Neuronal stem cell (in vitro differentiated cells): ENCODE data around the gene NOTO.

Source experiments
- DNase-seq: peaks from one replicate; pipeline ENCODE4 v3.0.0-alpha.2; 2013; ENCODE audit warnings: low spot score
- H2AFZ ChIP-seq: one replicate; pipeline ENCODE4 v1.6.1; 2013; ENCODE audit warnings: mild to moderate bottlenecking, low read length, inconsistent platforms
- H2AK5ac ChIP-seq: 2 replicates; pipeline ENCODE4 v1.6.1; 2013; ENCODE audit warnings: low read depth, mild to moderate bottlenecking, inconsistent platforms, low read length, moderate library complexity, mixed read lengths
- H2BK120ac ChIP-seq: 2 replicates; pipeline ENCODE4 v1.6.1; 2013; ENCODE audit warnings: low read depth, mild to moderate bottlenecking, inconsistent platforms, low read length, moderate library complexity, mixed read lengths
- H2BK12ac ChIP-seq: one replicate; pipeline ENCODE4 v1.6.1; 2013; ENCODE audit warnings: low read length, inconsistent platforms
- H2BK15ac ChIP-seq: 2 replicates; pipeline ENCODE4 v1.6.1; 2013; ENCODE audit warnings: mild to moderate bottlenecking, low read length, inconsistent platforms, mixed read lengths
- H2BK5ac ChIP-seq: one replicate; pipeline ENCODE4 v1.6.1; 2013; ENCODE audit warnings: inconsistent platforms, mild to moderate bottlenecking, low read length, moderate library complexity
- H3K14ac ChIP-seq: one replicate; pipeline ENCODE4 v1.6.1; 2013; ENCODE audit warnings: low read length, inconsistent platforms
- H3K18ac ChIP-seq: 2 replicates; pipeline ENCODE4 v1.6.1; 2013; ENCODE audit warnings: low read length, inconsistent platforms
- H3K23ac ChIP-seq: 2 replicates; pipeline ENCODE4 v1.6.1; 2013; ENCODE audit warnings: low read depth, mild to moderate bottlenecking, mixed read lengths, low read length, inconsistent platforms; ENCODE audit not compliant: poor library complexity
- H3K27ac ChIP-seq: replicated peaks from 3 replicates; pipeline ENCODE4 v1.5.1; 2013; ENCODE audit warnings: low read length, inconsistent platforms
- H3K27me3 ChIP-seq, 3 experiments: 2 replicates each; pipeline ENCODE4 v1.6.1; 2013; ENCODE audit warnings: low read length in 3 of 3, mild to moderate bottlenecking in 2 of 3, inconsistent platforms in 1 of 3, low read depth in 1 of 3, mixed read lengths in 1 of 3, moderate library complexity in 1 of 3; ENCODE audit not compliant: control insufficient read depth in 3 of 3, insufficient read depth in 3 of 3
- H3K36me3 ChIP-seq, 2 donors: replicated peaks in 1 of 2; 2 replicates each; pipeline ENCODE4 v1.6.1; 2013; ENCODE audit warnings: low read length in 2 of 2; ENCODE audit not compliant: control insufficient read depth in 2 of 2, insufficient read depth in 2 of 2
- H3K4ac ChIP-seq: 2 replicates; pipeline ENCODE4 v1.6.1; 2013; ENCODE audit warnings: inconsistent platforms, mild to moderate bottlenecking, low read length, moderate library complexity
- H3K4me1 ChIP-seq, 2 donors: 1 replicate in 1 of 2; 2 replicates in 1 of 2; pipeline ENCODE4 v1.6.1; 2013; ENCODE audit warnings: low read length in 2 of 2, low read depth in 1 of 2; ENCODE audit not compliant: control insufficient read depth in 2 of 2, insufficient read depth in 1 of 2
- H3K4me2 ChIP-seq: one replicate; pipeline ENCODE4 v1.6.1; 2013; ENCODE audit warnings: mild to moderate bottlenecking, low read length, inconsistent platforms; ENCODE audit not compliant: insufficient read depth, poor library complexity, severe bottlenecking
- H3K4me3 ChIP-seq, 2 donors: 2 replicates each; pipeline ENCODE4 v1.5.1; 2013; ENCODE audit warnings: low read length in 2 of 2, mild to moderate bottlenecking in 2 of 2, inconsistent platforms in 1 of 2, moderate library complexity in 1 of 2
- H3K79me1 ChIP-seq: one replicate; pipeline ENCODE4 v1.6.1; 2013; ENCODE audit warnings: low read depth, mild to moderate bottlenecking, inconsistent platforms, low read length, moderate library complexity
- H3K9ac ChIP-seq: one replicate; pipeline ENCODE4 v1.6.1; 2013; ENCODE audit warnings: mild to moderate bottlenecking, low read depth, low read length, inconsistent platforms; ENCODE audit not compliant: poor library complexity
- H3K9me3 ChIP-seq, 2 donors: replicated peaks in 1 of 2; 2 replicates each; pipeline versions ENCODE3 to v1.6.1; 2013; ENCODE audit warnings: low read length in 2 of 2, mild to moderate bottlenecking in 2 of 2, inconsistent platforms in 1 of 2, low read depth in 1 of 2, mixed read lengths in 1 of 2, moderate library complexity in 1 of 2; ENCODE audit not compliant: control insufficient read depth in 2 of 2, insufficient read depth in 1 of 2
- H4K8ac ChIP-seq: one replicate; pipeline ENCODE4 v1.6.1; 2013; ENCODE audit warnings: low read depth, mild to moderate bottlenecking, inconsistent platforms, low read length, moderate library complexity
- H4K91ac ChIP-seq: one replicate; pipeline ENCODE4 v1.6.1; 2013; ENCODE audit warnings: low read length, low read depth, mild to moderate bottlenecking, inconsistent platforms; ENCODE audit not compliant: poor library complexity
- WGBS, 2 donors: extraction: QIAGEN DNeasy Blood & Tissue Kit; methylation state at CpG; one replicate each; pipeline ENCODE4 v1.1.7; 2013; ENCODE audit warnings: missing lambda C conversion rate in 2 of 2, mixed read lengths in 1 of 2; ENCODE audit not compliant: insufficient read length in 2 of 2, insufficient replicate concordance in 1 of 2; ENCODE audit errors: extremely low coverage in 2 of 2; 5-methylcytosine and 5-hydroxymethylcytosine counted together

The NOTO gene

GRCh38 chr2:73246850-73247249, 44.5 kb downstream of the NOTO start:
- Histone ChIP-seq H3K4me1 (no peaks in the 10 kb centered on the region), H3K14ac (no peak overlapping the region), H2AFZ (no peak overlapping the region), H3K79me1 (peaks cover 5% of the 10 kb centered on the region), H4K91ac (no peak overlapping the region), H3K4me3 (no peak overlapping the region), H2BK120ac (no peak overlapping the region), H2BK5ac (no peak overlapping the region), H3K23ac (no peak overlapping the region), H3K4me2 (no peak overlapping the region), H3K36me3 (peaks cover 66 to 94% of the 10 kb centered on the region in 2 donors), H3K9me3 (no peaks in the 10 kb centered on the region), H2BK15ac (no peak overlapping the region), H4K8ac (no peak overlapping the region), H3K27me3 (no peaks in the 10 kb centered on the region), H2AK5ac (no peak overlapping the region), H3K4ac (no peak overlapping the region), H3K27ac (no peak overlapping the region), H2BK12ac (no peak overlapping the region), H3K18ac (no peak overlapping the region), H3K9ac (no peak overlapping the region)
- DNase-seq: no peak
- WGBS, 2 donors: no CpG with 5 or more reads among the region's 3 CpGs

- Histone ChIP-seq H3K36me3 (peaks cover 69 to 99% of the 10 kb centered on the region in 2 donors), H3K9me3 (no peaks in the 10 kb centered on the region), H3K79me1 (peaks cover 4% of the 10 kb centered on the region), H2AK5ac (no peak overlapping the region), H3K4me1 (no peaks in the 10 kb centered on the region), H2BK5ac (no peak overlapping the region), H3K23ac (no peak overlapping the region), H2BK12ac (no peak overlapping the region), H3K18ac (no peak overlapping the region), H3K4me2 (no peak overlapping the region), H3K9ac (no peak overlapping the region), H2BK15ac (no peak overlapping the region), H3K4ac (no peak overlapping the region), H4K91ac (no peak overlapping the region), H4K8ac (no peak overlapping the region), H3K27ac (no peak overlapping the region), H3K27me3 (no peaks in the 10 kb centered on the region), H2AFZ (no peak overlapping the region), H2BK120ac (no peak overlapping the region), H3K14ac (no peak overlapping the region), H3K4me3 (peak overlapping the region in 1 of 2 donors; percentile 58)
- DNase-seq: no peak
- WGBS, 2 donors: no CpG with 5 or more reads among the region's 9 CpGs
These were observed 47.3 kb downstream of the NOTO start for GRCh38 chr2:73249636-73250035.

GRCh38 chr2:73250872-73251846, 48.8 kb downstream of the NOTO start:
- no peak overlapping the region for H3K14ac ChIP-seq
- no peak for DNase-seq
- H3K4me2 ChIP-seq: no peak overlapping the region
- no CpG with 5 or more reads among the region's 17 CpGs for WGBS, 2 donors
- no peak overlapping the region for H3K9ac ChIP-seq
- H3K4ac ChIP-seq: no peak overlapping the region
- H3K9me3 ChIP-seq: no peaks in the 10 kb centered on the region
- no peak overlapping the region for H2AK5ac ChIP-seq
- no peak overlapping the region for H4K91ac ChIP-seq
- H2AFZ ChIP-seq: no peak overlapping the region
- H3K23ac ChIP-seq: no peak overlapping the region
- no peak overlapping the region for H3K27ac ChIP-seq
- H3K4me1 ChIP-seq: peaks cover 0 to 2% of the 10 kb centered on the region in 2 donors
- H3K4me3 ChIP-seq: no peak overlapping the region
- H2BK12ac ChIP-seq: no peak overlapping the region
- no peaks in the 10 kb centered on the region for H3K27me3 ChIP-seq
- no peak overlapping the region for H2BK120ac ChIP-seq
- peaks cover 4% of the 10 kb centered on the region for H3K79me1 ChIP-seq
- peaks cover 59 to 97% of the 10 kb centered on the region in 2 donors for H3K36me3 ChIP-seq
- H2BK15ac ChIP-seq: no peak overlapping the region
- H3K18ac ChIP-seq: no peak overlapping the region
- H2BK5ac ChIP-seq: no peak overlapping the region
- no peak overlapping the region for H4K8ac ChIP-seq

DNA sequence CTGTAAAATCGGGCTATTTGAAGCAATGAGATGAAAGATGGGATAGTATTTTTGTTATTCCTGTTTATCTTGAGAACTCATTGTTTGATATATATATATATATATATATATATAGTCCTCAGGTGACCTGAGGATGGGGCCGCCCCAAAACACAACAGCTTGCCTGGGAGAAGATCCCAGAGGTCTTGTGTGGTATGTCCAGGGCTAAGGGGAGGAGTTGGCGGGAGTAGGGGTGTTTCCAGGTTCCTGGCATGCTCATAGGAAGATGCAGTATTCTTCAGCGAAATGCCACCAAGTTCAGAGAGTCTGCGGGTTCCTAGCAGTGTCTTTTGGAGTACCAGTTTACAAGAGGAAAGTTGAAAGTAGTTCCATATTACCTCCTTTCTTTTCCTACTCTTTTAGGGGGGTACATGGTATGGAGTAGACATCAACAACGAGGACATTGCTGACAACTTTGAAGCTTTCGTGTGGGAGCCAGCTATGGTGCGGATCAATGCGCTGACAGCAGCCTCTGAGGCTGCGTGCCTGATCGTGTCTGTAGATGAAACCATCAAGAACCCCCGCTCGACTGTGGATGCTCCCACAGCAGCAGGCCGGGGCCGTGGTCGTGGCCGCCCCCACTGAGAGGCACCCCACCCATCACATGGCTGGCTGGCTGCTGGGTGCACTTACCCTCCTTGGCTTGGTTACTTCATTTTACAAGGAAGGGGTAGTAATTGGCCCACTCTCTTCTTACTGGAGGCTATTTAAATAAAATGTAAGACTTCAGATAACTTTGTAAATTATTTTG, 50.1 kb downstream of the NOTO start:
- Histone ChIP-seq H3K79me1 (peaks cover 4% of the 10 kb centered on the region), H3K36me3 (peaks cover 50 to 85% of the 10 kb centered on the region in 2 donors), H3K4me2 (no peak overlapping the region), H4K8ac (no peak overlapping the region), H3K4me1 (peaks cover 0 to 2% of the 10 kb centered on the region in 2 donors), H2BK120ac (no peak overlapping the region), H3K27me3 (no peaks in the 10 kb centered on the region), H2BK15ac (no peak overlapping the region), H3K4me3 (peak overlapping the region in 1 of 2 donors; percentile 25), H3K14ac (no peak overlapping the region), H3K23ac (no peak overlapping the region), H3K18ac (no peak overlapping the region), H2BK5ac (no peak overlapping the region), H3K9me3 (no peaks in the 10 kb centered on the region), H3K9ac (peak overlapping the region; percentile 13), H2AK5ac (no peak overlapping the region), H2BK12ac (no peak overlapping the region), H3K4ac (no peak overlapping the region), H3K27ac (no peak overlapping the region), H2AFZ (no peak overlapping the region), H4K91ac (no peak overlapping the region)
- no peak for DNase-seq
- WGBS, 2 donors: no CpG with 5 or more reads among the region's 17 CpGs
